ENCODE data around the gene KIF23. TPM values are rescaled to one million over a fixed set of nuclear protein-coding genes. Genes with fewer than 3 reads are reported as not detected.

KIF23 gene
- total RNA-seq, 1 donor from 2014 or later, result 2.7 TPM

DNA sequence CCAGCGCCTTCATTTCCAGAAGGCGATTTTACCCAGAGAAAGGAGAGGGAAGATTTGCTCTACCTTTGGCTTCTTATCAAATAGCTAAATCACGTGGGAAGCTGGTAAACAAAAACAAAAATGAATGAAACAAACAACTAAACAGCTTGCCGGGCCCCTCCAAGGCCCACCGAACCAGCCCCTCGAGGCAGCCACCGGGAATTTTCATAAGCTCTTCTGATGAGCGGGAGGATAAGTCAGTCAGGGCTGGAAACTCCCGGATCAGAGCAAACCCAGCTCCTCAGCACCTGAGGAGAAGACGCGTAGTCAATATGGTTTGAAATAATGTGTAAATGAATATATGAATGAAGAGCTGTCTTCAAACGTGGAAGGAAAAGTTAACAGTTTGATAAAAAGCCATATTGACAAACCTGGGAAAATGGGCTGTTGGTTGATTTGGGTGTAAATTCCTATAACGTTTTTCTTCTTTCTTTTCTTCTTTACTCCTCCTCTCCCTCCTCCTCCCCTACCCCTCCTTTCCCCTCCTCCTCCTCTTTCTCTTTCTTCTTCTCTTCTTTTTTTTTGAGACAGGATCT is 49.1 kb downstream of the KIF23 start:
- ATAC-seq, result no peak

DNA sequence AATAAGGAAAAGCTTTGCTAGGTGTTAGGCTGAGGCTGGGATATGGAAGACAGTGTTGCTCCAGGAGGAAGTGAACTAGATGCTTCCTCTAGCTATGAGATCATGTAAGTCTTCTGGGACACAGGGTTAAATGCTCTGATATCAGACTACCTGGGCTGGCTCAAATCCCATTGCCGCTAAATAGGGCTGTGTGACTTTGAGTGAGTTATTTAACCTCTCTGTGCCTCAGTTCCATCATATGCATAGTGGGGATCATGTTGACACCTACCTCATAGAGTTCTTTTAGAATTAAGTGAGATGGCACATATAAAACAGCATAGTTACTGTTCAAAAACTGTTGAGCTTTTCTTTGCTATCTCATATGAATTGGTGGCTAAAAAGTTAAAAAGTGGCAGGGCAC is 51.1 kb downstream of the KIF23 start:
- TF ChIP-seq, protein P1, sequence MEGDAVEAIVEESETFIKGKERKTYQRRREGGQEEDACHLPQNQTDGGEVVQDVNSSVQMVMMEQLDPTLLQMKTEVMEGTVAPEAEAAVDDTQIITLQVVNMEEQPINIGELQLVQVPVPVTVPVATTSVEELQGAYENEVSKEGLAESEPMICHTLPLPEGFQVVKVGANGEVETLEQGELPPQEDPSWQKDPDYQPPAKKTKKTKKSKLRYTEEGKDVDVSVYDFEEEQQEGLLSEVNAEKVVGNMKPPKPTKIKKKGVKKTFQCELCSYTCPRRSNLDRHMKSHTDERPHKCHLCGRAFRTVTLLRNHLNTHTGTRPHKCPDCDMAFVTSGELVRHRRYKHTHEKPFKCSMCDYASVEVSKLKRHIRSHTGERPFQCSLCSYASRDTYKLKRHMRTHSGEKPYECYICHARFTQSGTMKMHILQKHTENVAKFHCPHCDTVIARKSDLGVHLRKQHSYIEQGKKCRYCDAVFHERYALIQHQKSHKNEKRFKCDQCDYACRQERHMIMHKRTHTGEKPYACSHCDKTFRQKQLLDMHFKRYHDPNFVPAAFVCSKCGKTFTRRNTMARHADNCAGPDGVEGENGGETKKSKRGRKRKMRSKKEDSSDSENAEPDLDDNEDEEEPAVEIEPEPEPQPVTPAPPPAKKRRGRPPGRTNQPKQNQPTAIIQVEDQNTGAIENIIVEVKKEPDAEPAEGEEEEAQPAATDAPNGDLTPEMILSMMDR (IDR thresholded peaks at IDR 0.05), result no peak
- Histone ChIP-seq H3K36me3 (no peaks in the 10 kb centered on the region), H3K27ac (no peak overlapping the region), H3K4me3 (no peak overlapping the region), H3K27me3 (no peaks in the 10 kb centered on the region), H3K4me1 (peaks cover 12% of the 10 kb centered on the region), H3K9me3 (no peaks in the 10 kb centered on the region)
- no peak for DNase-seq
- ATAC-seq, result no peak
- intact Hi-C loops (cut with DNase I), result no loop called here

More for the DNA sequence above, 49.1 kb downstream of the KIF23 start:
- TF ChIP-seq, protein P1 (IDR thresholded peaks at IDR 0.05), result no peak
- Histone ChIP-seq H3K36me3 (no peaks in the 10 kb centered on the region), H3K27ac (peak overlapping the region; percentile 91), H3K4me1 (peaks cover 12% of the 10 kb centered on the region), H3K9me3 (no peaks in the 10 kb centered on the region), H3K27me3 (no peaks in the 10 kb centered on the region), H3K4me3 (peak overlapping the region; percentile 60)
- intact Hi-C loops (cut with DNase I), result no loop called here
- no peak for DNase-seq

DNA sequence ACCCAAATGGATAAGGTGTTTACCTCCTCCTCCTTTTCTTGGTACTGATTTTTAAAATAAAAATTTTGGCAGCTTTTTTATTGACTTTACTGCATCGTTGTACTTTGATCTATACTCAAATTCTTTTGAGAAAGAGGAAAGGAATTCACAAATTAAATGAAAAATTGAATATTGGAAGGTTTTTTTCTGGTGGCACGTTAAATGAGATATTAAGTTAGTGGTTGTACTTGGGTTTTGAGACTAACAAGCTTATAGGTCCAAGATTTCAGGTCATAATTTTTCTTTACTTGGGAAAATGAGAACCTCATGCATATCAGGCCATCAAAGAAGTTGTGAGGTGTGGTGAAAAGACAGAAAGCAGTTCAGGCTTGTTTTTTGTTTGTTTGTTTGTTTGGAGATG is 52.6 kb downstream of the KIF23 start:
- DNase-seq, result no peak
- TF ChIP-seq, protein P1 (IDR thresholded peaks at IDR 0.05), result no peak
- Histone ChIP-seq H3K4me3 (no peak overlapping the region), H3K27me3 (no peaks in the 10 kb centered on the region), H3K36me3 (no peaks in the 10 kb centered on the region), H3K9me3 (no peaks in the 10 kb centered on the region), H3K4me1 (peaks cover 9% of the 10 kb centered on the region), H3K27ac (no peak overlapping the region)
- intact Hi-C loops (cut with DNase I), result no loop called here
- ATAC-seq, result no peak

DNA sequence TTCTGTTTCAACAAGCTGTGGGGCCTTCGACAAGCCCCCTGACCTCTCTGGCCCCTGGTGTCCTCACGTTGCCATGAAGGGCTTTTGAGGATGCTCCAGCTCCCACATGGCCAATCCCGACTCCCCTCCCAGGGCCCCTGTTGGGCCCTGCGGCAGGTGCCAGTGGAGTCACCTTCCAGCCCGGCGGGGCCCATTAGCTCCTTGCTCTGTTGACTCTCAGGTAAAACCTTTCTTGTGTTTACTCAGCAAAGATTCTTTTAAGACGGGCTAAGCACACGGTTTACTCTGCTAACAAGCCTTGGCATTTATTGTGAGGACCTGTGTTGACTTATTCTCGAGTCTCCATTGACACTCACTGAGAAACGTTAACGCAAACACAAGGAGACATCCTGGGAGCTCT is 53.5 kb downstream of the KIF23 start:
- no peaks in the 10 kb centered on the region for H3K9me3 ChIP-seq
- no peaks in the 10 kb centered on the region for H3K36me3 ChIP-seq
- DNase-seq (peak; percentile 71), ATAC-seq (peak; percentile 33)
- TF ChIP-seq, protein P1 (IDR thresholded peaks at IDR 0.05), result no peak
- intact Hi-C loops (cut with DNase I), result no loop called here
- H3K4me1 ChIP-seq, result peaks cover 4% of the 10 kb centered on the region
- peak overlapping the region; percentile 76 for H3K27ac ChIP-seq
- no peaks in the 10 kb centered on the region for H3K27me3 ChIP-seq
- no peak overlapping the region for H3K4me3 ChIP-seq

DNA sequence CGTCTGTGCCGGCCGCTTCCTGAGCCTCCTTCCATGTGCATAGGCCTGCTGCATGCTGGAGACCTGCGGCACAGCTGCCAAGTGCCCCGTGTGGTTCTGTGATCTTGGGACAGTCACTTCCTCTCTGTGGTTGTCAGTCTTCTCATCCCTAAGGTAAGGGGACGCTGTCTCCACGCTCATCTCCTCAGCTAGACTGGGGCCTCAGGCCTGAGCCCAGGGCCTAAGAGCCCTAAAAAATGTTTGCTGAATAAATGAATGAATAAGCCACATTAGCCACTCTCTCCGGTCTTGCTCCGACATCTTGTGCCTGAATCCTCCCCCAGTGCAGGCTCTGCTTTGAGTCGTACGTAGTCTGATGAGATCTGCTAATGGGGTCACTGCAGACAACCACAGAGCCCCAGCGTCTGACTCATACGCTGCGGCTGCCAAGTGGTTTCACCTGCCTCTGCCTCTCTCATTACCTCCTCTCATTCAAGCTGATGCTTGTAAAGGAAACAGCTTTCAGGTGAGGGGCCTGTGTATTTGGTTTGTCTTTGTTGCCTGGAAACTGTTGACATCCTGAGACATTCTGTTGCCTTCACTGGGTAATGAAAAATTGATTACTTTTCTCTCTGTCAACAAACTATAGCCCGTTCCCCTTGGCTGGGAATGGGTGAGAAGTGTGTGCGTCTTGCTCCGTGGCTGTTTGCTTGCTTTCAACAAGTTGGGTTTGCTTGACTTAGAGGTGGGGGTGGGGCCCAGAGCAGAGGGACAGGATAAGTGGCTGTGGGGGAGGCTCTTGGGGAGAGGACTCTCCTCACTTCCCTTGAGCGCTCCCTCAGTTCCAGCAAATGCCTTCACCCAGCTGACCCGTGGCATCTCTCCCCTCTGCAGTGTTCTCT is 54.3 kb downstream of the KIF23 start:
- H3K4me1 ChIP-seq, result no peaks in the 10 kb centered on the region
- no peak overlapping the region for H3K4me3 ChIP-seq
- peak; percentile 78 for DNase-seq
- H3K27ac ChIP-seq, result peak overlapping the region; percentile 76
- ATAC-seq, result peak; percentile 73
- no peaks in the 10 kb centered on the region for H3K9me3 ChIP-seq
- H3K27me3 ChIP-seq, result no peaks in the 10 kb centered on the region
- intact Hi-C loops (cut with DNase I), result no loop called here
- H3K36me3 ChIP-seq, result no peaks in the 10 kb centered on the region
- TF ChIP-seq, protein P1 (IDR thresholded peaks at IDR 0.05), result no peak
